ENCODE results near the gene DDX23. TPM values are rescaled to one million over a fixed set of nuclear protein-coding genes. Genes with fewer than 3 reads are reported as not detected.

The DDX23 gene
- polyA plus RNA-seq, 3 donors: 33.2 to 42.7 (median 33.4) TPM

DNA sequence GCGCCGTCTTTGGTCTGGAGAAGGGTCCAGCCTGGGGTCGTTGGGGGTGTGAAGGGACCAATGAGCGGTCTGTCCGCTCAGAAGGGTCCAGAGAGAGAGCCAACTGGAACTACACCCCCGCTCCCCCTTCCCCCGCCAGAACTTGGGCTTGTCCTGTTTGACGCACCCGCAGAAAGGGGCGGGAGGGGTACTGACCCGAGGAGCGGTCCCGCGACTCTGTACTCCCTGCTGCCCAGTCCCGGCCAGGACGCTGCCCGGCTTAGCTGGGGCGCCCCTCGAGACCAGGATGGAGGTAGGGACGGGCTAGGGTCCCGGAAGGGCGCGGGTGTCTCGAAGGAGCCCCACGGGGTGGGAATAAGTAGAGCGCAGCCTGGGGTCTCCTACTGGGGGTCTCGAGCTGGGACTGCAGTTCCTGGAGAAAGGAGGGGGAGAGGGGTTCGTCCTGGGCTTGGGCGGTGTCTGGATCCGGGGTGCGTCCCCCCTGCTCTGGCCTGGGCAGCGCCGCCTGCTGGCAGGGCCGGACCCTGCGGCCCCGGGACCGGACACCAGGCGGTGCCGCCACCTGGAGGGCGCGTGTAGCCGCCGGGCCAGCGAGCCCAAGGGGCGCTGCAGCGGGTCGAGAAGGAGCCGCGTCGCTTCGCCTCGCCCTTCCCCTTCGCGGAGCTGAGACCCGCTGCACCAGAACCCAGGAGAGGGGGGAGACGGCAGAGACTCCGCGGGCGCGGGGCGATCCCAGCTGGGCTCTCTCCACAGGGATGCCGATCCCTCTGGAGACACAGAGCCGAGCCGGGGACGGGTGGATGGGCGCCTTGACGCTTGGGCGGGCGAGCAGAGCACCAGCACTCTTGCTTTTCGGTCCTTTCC, 37.5 kb downstream of the DDX23 start:
- H3K27ac ChIP-seq (ENCODE audit: low read depth, low read length): no peak overlapping the region
- 0 to 1% (median 0%) methylated on average over 61 to 69 of the region's 70 CpGs for WGBS, 3 donors

DNA sequence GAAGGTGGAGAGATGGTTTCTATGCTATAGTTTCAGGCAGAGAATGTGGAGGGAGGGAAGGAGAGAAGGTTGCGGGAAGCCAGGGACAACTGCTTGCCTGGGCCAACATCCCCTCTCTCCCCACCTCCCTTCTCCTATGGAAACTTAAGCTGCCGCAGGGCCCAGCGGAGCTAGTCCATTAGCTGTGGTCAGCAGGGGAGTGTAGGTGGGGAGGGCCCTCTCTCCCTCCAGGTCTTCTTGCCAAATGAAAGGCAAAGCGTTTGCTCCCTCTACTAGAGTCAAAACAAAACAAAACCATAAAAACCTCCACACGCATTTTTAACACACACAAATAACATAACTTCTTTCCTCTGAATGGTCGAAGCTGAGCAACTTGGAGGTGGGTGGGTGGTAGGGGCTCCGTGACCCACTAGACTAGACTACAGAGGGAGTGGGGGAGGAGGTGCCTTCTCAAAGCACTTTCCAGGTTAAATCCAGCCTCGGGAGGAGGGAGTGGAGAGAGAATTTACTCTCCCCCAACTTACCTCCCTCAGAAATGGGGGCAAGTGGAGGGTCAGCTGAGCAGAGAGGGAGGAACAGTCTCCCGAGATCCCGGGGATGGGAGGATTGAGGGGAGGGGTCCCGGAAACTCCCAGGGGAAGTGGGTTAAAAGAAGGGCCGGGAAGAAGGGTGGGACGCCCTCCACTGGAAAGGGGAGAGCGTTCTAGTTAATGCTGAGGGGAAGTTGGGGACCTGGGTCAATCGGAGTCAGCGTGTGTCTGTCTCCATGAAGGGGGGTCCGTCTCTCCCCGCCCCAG, 38.3 kb downstream of the DDX23 start:
- 23 to 33% (median 25%) methylated on average over 18 of the region's 18 CpGs for WGBS, 3 donors
- no peak overlapping the region for H3K27ac ChIP-seq (ENCODE audit: low read depth, low read length)

DNA sequence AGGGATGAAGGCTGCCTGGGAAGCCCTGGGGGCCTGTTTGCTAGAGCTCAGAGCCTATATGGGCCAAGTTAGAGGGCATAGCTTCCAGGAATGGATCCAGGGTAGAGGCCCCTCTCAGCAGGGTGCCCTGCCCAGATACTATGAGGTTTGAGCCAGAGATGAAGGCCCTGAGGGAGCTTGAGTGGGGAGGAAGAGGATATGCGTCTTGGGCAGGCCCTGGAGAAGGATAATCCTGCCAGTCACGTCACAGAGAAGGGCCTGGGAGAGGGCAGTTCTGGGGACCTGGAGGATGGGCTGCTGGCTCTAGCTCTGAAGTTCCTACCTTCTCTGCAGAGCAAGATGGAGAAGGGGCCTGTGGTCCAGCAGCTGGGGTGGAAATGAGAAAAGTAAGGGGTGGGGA, 39.6 kb downstream of the DDX23 start:
- WGBS, 3 donors: 58 to 87% (median 60%) methylated on average over 2 of the region's 2 CpGs
- H3K27ac ChIP-seq (ENCODE audit: low read depth, low read length): no peak overlapping the region

DNA sequence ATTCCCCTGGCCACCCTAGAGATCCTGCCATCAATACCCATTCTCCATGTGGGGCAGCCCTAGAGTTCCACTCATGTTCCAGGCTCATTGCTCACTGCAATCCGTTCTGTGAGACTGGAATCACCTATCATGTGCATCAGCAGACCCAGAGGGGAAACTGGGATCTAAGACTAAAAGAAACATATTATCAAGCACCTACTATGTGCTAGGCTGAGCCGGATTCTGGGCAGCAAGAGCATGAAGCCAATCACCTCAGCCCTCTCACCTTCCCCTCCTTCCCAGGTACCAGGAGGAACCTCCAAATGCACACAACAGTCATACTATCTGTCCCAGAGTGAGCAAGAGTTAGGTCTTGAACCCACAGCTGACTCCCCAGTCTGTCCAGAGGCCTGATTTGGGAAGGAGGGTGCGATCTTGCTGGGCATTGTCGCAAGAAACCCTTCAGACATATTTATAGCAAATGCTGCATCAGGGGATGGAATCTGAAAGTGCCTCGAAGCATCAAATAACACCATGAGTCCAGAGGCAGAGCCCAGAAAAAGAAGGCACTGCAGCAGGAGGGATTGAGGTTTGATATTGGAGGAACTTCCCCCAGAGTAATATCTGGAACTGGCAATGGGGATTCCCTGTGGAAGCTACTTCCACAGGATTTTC, 40.4 kb downstream of the DDX23 start:
- WGBS, 3 donors: 78 to 88% (median 79%) methylated on average over 5 of the region's 5 CpGs
- H3K27ac ChIP-seq (ENCODE audit: low read depth, low read length): no peak overlapping the region

DNA sequence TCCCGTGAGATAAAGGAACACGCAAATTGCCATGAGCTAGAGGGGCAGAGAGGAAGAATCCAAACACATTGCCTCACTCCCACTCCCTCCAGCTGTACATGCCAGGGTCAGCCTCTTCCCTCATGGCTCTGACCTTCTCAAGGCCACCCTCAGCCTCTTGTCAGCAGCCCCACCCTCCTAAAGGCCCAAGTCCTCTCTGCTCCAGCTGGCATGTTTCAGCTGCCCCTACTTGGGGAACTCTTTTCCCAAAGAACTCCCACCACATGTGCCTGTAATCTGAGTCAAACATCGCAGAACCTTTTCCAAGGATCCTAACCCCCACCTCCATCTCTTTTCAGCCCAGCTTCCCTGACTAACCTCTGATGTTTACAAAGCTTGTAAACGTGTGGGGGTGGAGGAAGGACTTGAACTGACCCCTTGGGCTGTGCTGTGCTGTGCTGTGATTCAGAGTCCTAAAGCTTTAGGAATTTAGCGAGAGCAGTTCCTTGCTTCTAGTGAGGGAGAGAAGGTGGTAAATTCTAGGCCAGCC, 41.0 kb downstream of the DDX23 start:
- 47 to 62% (median 48%) methylated on average over 5 of the region's 5 CpGs for WGBS, 3 donors
- H3K27ac ChIP-seq (ENCODE audit: low read depth, low read length): no peak overlapping the region

DNA sequence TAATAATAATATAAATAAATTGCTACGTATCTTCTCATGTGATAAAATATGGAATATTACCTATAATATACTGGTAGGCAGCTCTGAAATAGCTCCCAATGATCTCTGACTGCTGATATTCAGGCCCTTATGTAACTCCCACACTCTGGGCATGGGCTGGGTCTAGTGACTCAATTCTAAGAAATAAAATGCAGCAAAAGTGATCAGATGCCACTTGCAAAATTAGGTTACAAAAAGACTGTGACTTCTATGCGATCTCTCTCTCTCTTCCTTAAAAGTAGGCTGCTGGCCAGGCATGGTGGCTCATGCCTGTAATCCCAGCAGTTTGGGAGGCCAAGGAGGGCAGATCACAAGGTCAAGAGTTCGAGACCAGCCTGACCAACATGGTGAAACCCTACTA, 44.0 kb downstream of the DDX23 start:
- no peak overlapping the region for H3K27ac ChIP-seq (ENCODE audit: low read depth, low read length)
- 89 to 92% (median 91%) methylated on average over 3 of the region's 3 CpGs for WGBS, 3 donors

DNA sequence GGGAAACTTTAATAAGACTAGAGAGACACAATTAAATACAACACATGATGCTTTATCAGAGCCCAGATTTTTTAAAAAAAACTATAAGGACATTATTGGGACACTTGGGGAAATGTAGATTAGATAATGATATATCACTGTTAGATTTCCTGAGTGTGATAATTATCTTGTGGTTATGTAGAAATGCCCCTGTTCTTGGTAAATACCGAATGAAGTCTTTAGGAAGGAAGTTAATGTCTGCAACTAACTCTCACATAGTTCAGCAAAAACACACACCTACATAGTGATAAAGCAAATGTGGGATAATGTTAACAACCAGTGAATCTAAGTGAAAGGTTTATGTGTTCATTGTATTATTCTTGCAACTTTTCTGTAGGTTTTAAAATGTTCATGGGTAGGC, 48.3 kb downstream of the DDX23 start:
- 32 to 70% (median 38%) methylated on average over 1 of the region's 1 CpG for WGBS, 3 donors
- no peak overlapping the region for H3K27ac ChIP-seq (ENCODE audit: low read depth, low read length)

DNA sequence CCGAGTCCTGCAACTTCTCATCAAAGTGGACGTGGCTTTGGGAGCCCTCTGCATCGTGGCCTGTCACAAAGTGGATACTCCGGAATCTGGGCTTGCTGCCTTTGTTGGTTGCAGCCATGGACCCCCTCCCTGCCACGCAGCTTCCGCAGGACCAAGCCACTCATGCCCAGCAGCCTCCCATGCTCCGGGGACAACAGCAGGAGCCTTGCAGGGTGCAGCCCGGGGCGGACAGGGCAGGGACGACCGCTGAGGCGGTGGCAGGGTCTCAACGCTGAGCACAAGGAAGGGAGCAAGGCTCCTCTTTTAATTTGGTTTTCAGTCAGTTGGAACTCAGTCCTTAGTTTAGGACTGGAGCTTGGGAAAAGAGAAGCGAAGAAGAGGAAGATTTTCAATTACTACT, 51.0 kb downstream of the DDX23 start:
- WGBS, 3 donors: 72 to 82% (median 81%) methylated on average over 14 of the region's 14 CpGs
- no peak overlapping the region for H3K27ac ChIP-seq (ENCODE audit: low read depth, low read length)

DNA sequence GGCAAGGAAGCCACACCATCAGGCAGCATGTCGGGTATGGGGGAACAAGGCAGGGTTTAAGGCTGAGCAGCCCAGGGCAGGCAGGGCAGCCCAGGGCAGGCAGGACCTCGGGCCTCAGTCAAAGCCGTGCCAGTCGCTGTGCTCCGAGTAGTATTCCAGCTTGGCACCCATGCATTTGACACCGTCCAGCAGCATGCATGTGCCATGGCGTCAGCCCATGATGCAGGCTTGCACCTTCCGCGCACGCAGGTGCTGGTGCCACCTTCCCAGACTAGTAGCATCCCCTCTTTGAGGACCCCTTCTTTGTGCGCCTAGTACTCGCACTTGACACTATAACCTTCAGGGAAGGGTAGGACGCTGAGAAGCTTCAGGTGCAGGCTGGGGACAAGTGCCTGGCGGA, 51.5 kb downstream of the DDX23 start:
- H3K27ac ChIP-seq (ENCODE audit: low read depth, low read length): no peak overlapping the region
- 78 to 90% (median 89%) methylated on average over 14 of the region's 14 CpGs for WGBS, 3 donors

DNA sequence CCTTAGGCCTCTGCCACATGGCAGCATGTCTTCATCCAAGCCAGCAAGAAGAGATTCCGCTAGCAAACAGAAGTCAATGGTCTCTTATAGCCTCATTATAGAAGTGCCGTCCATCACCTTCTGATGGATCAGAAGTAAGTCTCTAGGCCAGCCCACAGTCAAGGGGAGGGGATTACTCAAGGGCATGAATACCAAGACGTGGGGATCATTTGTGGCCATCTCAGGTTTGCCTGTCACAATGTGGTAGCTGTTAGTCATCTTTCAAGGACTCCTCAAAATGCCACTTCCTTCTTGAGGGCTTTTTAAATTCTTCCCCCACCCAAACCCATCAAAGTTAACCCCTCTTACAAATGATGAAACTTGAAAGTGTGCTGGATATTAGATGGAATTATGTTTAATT, 55.0 kb downstream of the DDX23 start:
- WGBS, 3 donors: 76 to 86% (median 77%) methylated on average over 3 of the region's 3 CpGs

DNA sequence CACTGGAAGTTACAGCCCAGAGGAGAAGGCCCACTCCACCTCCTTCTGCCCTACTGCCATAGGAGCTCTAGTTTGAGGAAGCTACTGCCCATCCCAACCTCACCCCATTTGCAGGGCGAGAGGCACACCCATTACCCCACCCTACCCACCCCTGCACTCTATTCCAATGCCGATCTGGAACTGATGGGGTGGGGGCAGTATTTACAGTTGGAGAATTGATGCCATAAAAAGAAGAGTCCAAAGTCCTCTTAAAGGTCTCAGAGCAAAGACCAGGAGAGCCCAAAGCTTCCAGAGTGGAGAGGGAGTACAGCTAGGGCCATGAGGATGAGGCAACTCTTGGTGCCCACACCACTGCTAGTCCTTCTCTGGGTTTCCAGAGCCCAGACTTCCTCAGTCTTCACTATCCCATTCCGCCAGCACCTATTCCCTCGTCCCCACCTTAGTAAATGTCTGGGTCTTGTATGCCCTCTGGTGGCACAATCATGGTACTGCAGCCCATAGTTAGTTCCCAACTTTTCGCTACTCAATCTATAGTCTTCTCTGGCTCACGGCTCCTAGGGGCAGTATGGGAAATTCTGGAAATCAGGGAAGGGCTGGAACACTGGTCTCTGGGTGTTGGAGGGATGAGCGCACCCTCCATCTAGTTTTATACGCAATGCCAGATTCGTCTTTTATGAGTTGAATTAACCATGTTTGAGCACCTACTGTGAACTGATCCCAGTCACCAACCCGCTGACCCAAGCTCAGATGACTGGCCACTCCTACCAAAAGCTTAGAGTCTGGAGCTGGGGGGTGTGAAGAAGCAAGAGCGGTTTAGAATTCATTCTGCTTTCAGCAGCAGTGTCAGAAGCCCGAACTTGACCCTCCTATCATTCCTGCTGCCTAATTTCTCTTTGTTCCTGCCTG, 56.2 kb downstream of the DDX23 start:
- no peak overlapping the region for H3K27ac ChIP-seq (ENCODE audit: low read depth, low read length)
- 19 to 25% (median 24%) methylated on average over 12 of the region's 12 CpGs for WGBS, 3 donors

More for the DNA sequence above, 55.0 kb downstream of the DDX23 start:
- H3K27ac ChIP-seq (ENCODE audit: low read depth, low read length): no peak overlapping the region

DNA sequence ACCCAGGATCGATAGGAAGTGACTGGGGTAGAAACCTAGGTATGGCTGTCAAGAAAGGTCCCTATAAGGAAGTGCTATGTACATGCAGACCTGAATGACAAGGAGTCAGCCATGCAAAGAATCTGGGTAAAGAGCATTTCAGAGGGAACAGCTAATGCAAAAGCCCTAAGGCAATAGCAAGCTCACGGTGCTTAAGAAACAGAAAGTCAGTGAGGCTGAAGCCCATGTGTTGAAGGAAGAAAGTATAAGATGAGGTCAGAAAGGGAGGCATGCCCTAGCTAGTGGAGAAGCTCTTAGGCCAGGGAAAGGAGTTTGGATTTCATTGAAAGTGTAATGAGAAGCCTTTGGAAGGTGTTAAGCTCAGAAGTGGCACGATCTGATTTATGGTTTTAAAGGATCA, 57.1 kb downstream of the DDX23 start:
- WGBS, 3 donors: 87 to 94% (median 92%) methylated on average over 3 of the region's 3 CpGs
- H3K27ac ChIP-seq (ENCODE audit: low read depth, low read length): no peak overlapping the region

DNA sequence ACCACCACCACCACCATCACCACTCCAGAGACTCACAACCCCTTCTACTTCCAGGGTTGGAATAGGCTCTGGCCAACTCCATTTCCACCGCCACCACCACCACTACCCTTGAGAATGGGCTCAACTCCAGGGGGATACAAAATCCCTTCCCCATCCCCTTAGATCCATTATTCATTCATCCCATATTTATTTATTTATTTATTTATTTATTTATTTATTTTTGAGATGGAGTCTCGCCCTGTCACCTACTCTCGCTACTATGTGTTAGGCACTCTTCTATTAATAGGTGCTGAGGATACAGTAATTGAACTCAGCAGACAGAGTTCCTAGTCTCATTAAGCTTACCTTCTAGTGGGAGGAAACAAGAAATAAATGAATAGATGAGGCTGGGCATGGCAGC, 58.3 kb downstream of the DDX23 start:
- 92 to 99% (median 94%) methylated on average over 3 of the region's 3 CpGs for WGBS, 3 donors
- no peak overlapping the region for H3K27ac ChIP-seq (ENCODE audit: low read depth, low read length)

DNA sequence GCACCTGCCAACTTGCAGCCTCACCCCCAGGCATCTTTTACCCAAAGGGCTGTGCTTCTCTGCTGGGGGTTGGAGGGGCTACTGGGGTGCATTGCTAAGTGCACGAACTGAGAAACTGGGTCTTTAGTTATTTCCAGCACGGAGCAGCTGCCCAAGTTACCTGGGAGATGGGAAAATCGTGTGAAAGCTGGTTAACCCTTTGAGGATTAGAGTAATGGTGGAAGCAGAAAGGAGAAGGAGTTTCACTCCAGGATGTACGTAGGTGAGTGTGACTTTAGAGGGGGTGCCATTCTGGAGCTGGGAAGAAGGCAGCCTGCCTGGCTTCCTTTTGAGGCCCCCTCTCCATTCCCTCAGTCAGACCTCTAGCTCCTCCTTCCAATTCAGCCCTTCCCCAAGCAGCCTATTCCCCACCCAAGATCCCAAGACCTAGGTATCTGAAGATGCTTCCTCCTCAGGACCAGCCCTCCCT, 62.1 kb downstream of the DDX23 start:
- no peak overlapping the region for H3K27ac ChIP-seq (ENCODE audit: low read depth, low read length)
- 7 to 23% (median 18%) methylated on average over 4 of the region's 4 CpGs for WGBS, 3 donors

DNA sequence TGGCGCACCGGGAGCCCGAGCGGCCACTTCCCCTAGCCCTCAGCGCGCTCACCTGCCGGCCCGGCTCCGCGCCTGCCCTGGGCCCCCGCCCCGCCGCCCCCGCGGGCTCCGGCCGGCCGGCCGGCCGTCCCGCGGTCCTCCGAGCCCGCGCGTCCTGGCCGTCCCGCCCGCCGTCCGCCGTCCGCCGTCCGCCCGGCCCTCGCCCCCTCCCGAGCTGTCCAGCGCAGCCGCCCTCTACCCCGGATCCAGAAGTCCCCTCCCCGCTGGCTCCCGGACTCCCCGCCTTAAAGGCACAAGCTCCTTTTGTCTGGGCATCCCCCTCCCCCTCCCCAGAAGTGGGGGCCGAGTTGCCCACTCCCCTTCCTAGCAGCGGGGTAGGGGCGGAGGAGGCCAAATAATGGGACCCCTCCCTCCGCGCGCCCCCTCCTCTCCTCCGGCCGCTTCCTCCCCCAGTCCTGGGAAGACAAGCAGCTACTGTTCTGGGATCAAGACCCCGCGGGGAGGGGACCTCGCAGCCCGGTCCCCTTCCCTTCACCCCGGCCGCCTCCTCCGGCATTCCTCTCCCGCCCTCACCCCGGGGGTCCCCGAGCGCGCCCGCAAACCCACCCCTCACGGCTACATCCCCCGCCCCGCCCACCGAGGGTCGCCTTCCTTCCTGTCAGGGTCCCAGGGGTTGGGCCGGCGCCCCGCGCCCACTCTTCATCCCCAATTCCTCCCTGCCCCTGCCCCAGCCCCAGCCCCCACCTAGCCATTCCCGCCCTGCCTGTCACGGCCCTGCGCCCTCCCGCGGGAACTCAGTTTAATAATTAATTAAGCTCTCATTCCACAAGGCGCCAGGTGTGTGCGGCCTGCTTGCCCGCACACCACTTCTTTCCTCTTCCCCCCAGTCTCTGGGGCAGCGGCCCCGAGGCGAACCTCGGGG, 62.8 kb downstream of the DDX23 start, which contains the start of gene ADCY6:
ADCY6 (minus strand) TSS at position 236 of the 922 bp plus-strand sequence. CDS start 5,655 bp downstream, outside the sequence.
- 0 to 1% (median 1%) methylated on average over 73 to 86 of the region's 86 CpGs for WGBS, 3 donors
- H3K27ac ChIP-seq (ENCODE audit: low read depth, low read length): no peak within 1 kb of the TSS

DNA sequence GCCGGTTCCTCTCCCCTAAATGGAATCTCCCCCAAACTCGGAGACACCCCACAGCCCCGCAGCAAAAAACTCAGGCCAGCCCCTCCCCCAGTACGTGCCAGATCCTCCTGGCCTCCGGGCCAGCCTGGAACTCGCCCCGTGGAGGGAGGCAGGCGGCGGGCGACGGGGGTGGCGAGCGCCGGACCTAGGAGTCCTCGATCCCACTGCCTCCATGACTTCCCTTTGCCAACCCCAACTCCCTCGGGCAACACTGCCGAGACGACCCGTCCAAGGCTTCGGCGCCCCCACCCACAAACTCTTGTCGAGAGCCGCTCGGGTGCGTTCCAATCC, 63.5 kb downstream of the DDX23 start:
- 0 to 2% (median 2%) methylated on average over 18 to 25 of the region's 25 CpGs for WGBS, 3 donors
- H3K27ac ChIP-seq (ENCODE audit: low read depth, low read length): no peak overlapping the region

Data from adipose tissue (tissue), 3 donors.